GM13976 (cell line): ENCODE data around the gene NBAS.

Experiments
- DNase-seq: peaks from one replicate; pipeline ENCODE4 v3.0.0; 2012; ENCODE audit warnings: low spot score
- CTCF ChIP-seq: IDR thresholded peaks from 2 replicates; pipeline ENCODE4 v1.5.1; 2012; ENCODE audit warnings: borderline replicate concordance, mild to moderate bottlenecking; ENCODE audit not compliant: insufficient read depth; ENCODE audit errors: extremely low read depth, missing control alignments, control extremely low read depth
- in situ Hi-C: fragments of 300-500 bp; cut with MboI; formaldehyde crosslinking; loops from one replicate; pipeline ENCODE4 v1.12.0; 2022; ENCODE audit warnings: low sequenced_read_pairs, mixed read lengths, inconsistent platforms; ENCODE audit not compliant: unreplicated experiment

NBAS gene

GRCh38 chr2:15147591-15147990 is 413.5 kb downstream of the NBAS start:
- in situ Hi-C loops: no loop called here
- DNase-seq: no peak
- no peak for TF ChIP-seq CTCF

GRCh38 chr2:15146960-15147359 is 414.2 kb downstream of the NBAS start:
- DNase-seq: no peak
- in situ Hi-C loops: no loop called here
- no peak for TF ChIP-seq CTCF

- in situ Hi-C loops: no loop called here
- no peak for DNase-seq
- no peak for TF ChIP-seq CTCF
Measured at GRCh38 chr2:15145919-15146318, 415.2 kb downstream of the NBAS start.

- no peak for TF ChIP-seq CTCF
- in situ Hi-C loops: no loop called here
- DNase-seq: no peak
Measured at GRCh38 chr2:15145046-15145817, 415.9 kb downstream of the NBAS start.

DNA sequence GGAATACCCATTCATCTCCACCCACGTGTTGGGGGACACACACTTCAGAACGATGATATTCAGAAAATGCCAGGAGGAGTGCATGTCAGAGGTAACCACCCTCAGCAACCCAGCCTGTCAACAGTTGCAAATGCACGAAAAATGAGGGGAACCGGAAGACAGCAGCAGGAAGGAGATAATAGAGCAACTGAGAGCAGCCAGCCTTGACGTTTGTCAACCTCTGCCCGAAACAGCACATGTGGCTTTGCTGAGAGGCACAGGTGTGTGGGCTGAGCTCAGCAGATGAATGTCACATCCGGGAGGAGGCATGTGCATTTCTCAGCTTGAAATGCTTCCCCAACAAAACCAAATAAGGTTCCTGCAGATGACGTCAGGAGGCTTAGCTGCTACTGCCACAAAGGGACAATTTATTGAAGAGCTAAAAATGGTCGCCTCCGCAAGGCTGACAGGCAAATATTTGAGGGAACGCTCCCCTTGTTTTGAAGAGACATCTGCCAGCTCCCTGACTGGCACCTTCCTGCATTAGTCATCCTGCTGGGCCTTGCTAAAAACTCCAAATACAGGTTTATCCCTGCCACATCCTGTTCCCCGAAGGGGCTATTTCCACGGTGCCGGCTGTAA is 419.0 kb downstream of the NBAS start:
- in situ Hi-C loops: no loop called here
- no peak for TF ChIP-seq CTCF
- peak; percentile 83 for DNase-seq

GRCh38 chr2:15141211-15141610 is 419.9 kb downstream of the NBAS start:
- no peak for TF ChIP-seq CTCF
- DNase-seq: no peak
- in situ Hi-C loops: no loop called here
